Retinal pigment epithelial cell (primary cell): ENCODE results near the gene CYP4A22.

Experiments
- DNase-seq: peaks from one replicate; pipeline ENCODE4 v3.0.0-alpha.2; 2010; ENCODE audit warnings: low read depth
- H3K4me3 ChIP-seq: 2 replicates; pipeline ENCODE4 v1.5.1; 2011; ENCODE audit warnings: mild to moderate bottlenecking, low read length, control low read depth, moderate library complexity
- CTCF ChIP-seq: conservative IDR thresholded peaks from 2 replicates; pipeline ENCODE4 v1.5.1; 2011; ENCODE audit warnings: low read depth, low read length, control low read depth, inconsistent platforms

Gene CYP4A22

GRCh38 chr1:47187926-47188250, 50.6 kb downstream of the CYP4A22 start:
- H3K4me3 ChIP-seq, result no peak overlapping the region
- no peak for DNase-seq
- TF ChIP-seq CTCF, result no peak

DNA sequence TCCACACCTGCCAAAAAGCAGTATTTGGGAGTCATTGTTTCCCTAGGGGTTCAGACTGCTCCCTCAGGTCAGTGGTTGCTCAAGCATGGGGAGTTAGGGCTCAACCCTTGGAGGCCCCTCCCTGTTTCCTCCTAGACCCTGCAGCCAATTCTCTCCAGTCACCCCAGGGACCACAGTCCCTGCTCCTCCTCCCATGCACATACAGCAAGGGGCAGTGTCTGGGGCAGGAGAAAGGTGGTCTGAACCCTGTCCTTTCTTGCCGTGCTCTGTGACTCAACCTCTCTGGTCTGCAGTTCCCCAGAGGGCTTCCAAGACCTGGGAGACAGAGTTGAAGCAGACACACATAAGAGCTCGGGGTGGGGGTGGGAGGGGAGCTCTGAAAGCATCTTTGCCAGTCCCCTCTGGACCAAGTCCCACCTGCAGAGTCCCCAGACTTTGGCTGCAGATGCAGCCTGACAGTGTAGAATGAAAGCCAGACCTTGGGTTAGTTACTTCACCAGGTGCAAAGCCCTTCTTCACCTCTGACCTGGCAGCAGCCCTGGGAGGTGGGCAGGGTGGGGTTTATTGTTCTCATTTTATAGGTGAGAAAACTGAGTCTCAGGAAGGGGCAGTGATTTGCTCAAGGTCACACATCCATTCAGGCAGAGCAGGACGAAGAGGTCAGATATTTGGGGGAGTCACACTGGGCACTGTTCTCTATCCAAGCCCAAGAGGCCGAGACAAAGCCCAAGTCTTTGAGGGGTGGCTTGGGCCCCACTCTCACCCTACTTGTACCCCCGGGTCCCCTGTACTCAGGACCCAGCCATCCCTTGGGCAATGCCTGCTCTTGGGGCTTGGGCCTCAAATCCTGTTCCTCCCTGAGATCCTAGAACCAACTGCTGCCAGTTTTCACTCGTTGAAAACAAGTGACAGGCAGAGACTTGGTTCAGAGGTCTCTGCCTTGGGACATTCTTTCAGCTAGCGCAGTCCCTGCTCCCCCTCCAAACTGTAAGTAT, 51.8 kb downstream of the CYP4A22 start:
- no peak for DNase-seq
- TF ChIP-seq CTCF, result no peak
- no peak overlapping the region for H3K4me3 ChIP-seq

DNA sequence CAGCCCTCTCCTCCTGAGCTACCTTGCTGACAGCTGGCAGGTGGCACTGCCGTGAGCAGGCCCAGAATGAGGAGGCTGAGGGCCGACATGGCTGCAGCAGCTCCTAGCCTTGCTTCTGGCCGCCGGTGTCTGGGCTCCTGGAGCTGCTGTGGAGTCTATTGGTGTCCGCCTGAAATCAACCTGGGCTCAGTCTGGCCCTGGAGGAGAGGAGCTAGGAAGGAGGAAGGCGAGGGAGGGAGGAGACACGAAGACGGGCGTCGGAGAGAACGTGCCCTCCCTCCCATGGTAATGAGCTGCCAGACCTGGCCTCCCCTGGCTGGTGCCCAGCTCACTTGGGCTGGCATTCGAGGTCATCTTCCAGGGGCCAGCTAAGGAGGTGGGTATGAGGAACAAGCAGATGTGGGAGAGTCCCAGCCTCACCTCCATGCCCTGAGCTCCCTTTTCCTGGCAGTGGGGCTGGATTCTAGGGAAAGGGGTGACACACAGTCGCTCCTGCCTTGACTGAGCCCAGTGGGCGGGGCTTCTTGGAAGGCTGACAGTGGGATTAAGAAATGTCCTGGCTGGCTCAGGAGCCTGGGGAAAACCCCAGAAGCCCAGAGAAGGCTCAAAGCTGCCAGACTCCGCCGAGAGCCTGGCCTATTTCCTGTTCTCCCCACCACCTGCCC, 52.7 kb downstream of the CYP4A22 start, which contains the start of gene PDZK1IP1:
PDZK1IP1 (minus strand) TSS at position 193 of the 665 bp plus-strand sequence; CDS start at position 89, 104 bp downstream.
- TF ChIP-seq CTCF, result no peak

DNA sequence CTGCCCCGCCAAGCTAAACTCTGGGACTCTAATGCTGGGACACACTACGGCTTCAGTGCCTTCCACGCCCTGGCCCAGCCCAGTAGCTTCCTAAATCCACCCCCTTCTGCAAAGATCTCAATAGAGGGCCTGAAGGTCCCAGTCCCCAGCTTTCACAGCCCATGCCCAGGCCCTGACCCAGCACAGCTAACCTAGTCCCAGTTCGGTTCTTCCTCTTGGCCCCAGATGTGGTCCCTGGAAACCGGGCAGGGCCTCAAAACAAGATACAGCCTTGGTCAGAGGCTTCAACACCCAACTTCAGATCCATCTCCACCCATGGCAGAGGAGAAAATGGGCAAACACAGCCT, 53.2 kb downstream of the CYP4A22 start:
- no peak for DNase-seq
- TF ChIP-seq CTCF, result no peak
- H3K4me3 ChIP-seq, result no peak overlapping the region

More for the DNA sequence above, 52.7 kb downstream of the CYP4A22 start, which contains the start of gene PDZK1IP1:
- no peak within 1 kb of the TSS for H3K4me3 ChIP-seq
- peak; percentile 58 for DNase-seq

DNA sequence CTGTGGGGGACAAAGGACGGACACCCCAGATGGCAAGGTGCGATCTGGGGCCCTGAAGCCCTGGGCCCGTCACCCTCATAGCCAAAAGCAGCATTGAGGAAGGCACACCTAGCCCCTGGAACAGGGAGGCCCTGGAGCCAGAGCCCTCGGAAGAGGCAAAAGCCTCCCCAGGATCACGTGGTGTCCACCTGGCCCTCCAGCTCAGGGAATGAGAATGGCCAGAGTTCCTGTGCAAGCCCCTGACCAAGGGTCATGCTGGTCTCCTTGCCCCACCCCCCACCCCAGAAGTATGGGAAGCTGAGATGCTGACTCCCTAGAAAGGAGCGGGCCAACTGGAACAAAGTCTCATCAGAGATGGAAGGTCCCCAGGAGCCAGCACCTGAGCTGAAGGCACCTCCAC, 53.6 kb downstream of the CYP4A22 start:
- TF ChIP-seq CTCF, result no peak
- DNase-seq, result no peak
- no peak overlapping the region for H3K4me3 ChIP-seq

- H3K4me3 ChIP-seq, result no peak overlapping the region
- no peak for DNase-seq
- TF ChIP-seq CTCF, result no peak
These were observed 54.8 kb downstream of the CYP4A22 start for GRCh38 chr1:47191940-47192457.
